Inferior parietal cortex (tissue), 1 donor: ENCODE measurements around the gene DYNLT3.

ENCODE experiments used
- DNase-seq: peaks from one replicate; pipeline ENCODE4 v3.0.0-alpha.2; 2016; ENCODE audit errors: extremely low spot score

The DYNLT3 gene

DNA sequence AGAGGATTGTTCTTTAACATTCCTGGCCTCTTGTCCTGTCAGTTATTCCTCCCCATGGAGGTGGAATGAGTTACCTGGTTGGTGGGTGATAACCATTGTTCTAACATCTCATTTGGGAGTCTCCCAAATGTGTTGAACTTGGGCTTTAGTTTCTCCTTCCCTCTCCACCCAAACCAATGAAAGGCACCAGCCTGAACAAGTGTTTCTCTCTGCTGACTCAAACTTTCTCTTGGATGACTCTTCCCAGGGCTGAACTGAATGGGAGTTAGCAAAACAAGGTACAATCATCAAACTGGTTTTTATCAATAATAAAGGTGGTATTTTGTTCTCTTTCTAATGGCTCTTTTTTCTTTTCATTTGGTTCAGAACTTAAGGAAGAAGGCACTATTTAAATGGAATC is 2.7 kb downstream of the DYNLT3 start:
- no peak for DNase-seq

DNA sequence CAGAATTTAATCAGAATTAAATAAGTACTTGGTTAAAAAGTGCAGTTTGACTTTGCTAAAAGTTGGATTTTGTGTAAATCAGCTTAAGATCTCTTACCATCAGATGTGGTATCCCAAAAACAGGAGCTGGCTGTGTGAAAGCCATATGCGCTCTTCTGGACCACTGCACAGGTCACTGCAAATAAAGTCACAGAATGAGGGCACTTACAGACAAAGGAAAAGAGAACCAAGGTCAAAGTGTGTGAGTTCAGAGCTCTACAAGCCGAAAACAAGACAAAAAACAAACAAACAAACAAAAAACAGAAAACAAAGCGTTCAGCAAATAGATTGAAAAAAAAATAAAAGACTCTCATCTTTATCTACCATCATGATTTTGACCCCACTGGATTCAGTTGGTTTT is 6.4 kb downstream of the DYNLT3 start:
- no peak for DNase-seq

DNA sequence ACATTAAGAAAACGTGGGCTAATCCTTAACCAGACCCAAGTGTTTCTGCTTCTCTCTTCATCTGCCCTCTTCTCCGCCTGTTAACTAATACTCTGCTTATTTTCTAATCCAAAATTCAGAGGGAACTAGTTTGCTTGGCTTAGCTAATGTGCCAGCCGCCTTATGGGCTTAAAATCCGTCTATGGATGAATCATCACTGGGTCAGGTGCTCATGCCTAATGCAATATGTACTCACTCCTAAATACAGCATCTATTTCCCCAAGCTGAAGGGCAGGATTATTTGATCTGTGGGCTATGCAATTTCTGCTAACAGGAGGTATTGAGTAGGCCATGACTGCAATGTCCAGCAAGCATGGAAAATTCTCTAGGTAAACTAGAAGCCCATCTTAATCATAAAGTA is 12.4 kb downstream of the DYNLT3 start:
- no peak for DNase-seq

DNA sequence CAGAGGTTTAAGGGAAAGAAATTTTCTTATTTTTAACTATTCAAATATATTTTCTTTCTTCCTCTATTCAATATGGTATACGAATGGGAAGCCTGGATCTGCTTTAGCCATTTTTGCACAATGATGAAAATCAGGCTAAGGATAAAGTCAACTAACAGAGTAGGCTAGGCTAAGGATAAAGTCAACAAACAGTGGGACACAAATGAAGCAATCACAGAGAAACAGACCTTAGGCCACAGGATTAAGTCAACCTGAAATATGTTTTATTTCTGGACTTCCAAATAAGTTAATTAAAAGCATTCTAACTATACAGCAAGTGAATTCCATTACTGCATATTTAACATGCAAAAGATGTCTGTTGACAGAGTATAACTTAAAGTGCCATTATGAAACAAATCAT is 17.0 kb downstream of the DYNLT3 start:
- DNase-seq, result no peak

DNA sequence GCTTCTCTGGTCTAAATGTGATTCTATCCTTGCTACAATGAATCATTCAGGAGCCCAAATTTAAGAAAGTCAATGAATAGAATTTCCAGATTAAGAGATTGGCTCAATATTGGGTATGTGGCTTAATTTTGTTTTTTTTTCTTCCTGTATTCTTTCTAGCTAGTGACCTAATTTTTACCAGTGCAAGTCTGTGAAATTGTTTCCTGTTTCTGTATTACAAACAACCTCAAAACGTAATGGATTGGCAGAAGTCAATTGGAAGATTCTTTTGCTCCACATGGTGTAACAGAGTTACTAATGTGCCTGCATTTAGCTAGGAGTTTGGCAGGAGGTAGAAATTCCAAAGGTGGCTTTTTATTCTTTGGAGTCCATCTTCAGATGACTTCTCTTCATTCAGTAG is 17.6 kb downstream of the DYNLT3 start:
- DNase-seq, result no peak

DNA sequence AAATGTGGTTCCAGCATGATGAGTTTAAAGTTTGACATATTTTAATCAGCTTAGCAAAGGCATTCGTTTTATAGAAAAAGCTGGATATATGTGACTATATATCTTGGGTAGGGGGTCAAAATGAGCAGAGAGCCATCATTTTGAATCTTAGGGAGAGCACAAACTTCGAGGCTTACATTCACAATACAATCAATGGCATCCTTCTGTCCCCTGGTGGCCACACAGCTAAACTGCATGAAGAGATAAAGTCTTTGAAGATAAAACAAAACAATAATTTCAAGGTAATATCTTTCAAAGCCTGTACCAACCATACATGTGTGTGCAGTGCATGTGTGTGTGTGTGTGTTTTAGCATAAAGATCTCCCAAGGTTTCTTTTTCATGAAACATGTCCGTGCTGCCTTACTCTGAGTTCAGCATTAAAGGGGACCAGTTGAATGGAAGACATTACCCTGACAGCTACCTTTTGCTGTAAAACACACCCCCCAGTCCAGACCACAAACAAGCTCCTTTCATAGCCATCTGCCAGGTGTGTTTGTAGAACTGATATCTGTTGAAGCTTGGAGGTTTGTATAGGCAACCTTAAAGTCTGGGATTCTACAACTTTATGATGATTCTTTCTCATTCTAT is 22.0 kb downstream of the DYNLT3 start:
- DNase-seq, result peak; percentile 55

DNA sequence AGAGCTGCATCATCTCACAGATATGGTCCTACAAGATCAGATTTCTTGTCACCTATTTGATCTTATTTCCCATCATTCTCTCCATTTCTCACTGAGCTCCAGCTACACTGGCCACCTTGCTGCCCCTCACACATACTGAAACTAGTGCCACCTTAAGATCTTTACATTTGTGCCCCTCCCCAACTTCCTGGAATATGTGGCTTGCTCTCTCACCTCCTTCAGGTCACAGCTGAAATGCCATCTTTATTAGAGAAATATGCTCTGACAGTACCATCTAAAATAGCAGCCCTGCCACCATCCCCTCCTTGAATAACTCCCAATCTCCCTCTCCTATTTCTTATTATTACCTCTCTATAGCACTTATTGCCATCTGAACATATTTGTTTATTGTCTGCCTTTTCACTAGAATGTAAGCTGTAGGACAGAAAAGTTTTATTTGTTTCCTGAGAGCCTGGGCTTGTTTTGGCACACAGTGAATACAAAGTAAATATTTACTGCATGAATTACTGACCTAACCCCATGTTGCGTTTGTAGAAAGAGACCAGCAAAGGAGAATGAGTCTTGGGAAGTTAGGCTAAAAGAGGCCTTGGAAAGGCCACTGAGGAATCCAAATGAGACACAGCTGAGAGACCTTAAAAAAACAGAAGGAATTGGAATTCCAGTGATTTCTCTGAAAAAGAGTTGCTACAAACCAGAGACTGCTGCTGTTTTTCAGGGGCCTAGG is 22.7 kb downstream of the DYNLT3 start:
- no peak for DNase-seq

DNA sequence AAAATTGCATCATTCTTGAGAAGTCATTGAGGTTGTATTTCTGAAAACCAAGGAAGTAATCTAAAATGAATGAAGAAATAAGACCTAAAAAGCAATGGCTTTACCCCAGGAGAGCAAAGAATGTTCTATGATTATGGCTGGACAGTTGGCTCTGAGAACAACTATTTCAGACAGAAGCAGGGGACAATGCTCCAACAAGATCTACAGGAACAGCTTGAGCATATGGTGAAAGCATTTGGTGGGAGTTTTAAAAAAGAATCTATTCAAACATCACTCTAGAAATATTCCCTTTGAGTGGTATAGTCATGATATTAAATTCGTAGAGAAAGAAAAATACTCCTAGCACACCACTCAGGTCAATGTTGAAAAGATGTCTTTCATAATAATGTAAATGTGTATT is 26.7 kb downstream of the DYNLT3 start:
- no peak for DNase-seq

DNA sequence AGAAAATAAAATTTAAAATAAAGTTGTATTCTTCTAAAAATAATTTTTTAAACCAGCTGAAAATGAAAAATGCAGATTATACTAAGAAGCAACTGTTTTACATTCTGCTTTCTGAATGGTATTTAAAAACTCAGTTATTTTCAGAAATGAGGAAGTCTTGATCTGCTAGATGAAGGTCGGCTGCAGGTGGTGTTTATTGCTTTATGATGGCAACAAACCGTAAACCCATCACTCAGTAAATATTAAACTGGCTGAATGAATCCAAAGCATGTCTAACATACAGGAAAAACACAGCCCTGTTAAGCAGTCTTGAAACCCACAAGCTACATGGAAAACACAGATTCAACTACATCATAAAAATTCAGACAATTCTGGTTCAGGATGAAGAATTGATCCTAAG is 29.3 kb downstream of the DYNLT3 start:
- no peak for DNase-seq

DNA sequence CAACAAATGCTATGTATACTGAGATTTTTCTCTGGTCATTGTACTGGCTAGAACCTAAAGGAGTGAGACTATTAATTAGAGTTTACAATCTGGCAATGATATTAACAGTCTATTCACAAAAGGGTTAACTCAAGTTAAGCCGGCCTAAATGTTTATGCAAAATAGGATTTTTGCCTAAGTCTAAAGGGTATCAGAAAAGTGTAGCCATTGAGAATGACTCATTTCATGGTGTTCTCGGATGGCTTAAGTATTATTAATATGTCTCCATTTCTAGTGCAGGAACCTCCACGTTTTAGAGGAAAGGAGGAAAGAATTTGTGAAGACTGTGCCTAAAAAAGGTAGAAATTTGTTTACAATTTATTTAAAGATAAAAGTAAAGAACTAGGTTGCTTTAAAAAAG is 29.8 kb downstream of the DYNLT3 start:
- DNase-seq, result no peak

DNA sequence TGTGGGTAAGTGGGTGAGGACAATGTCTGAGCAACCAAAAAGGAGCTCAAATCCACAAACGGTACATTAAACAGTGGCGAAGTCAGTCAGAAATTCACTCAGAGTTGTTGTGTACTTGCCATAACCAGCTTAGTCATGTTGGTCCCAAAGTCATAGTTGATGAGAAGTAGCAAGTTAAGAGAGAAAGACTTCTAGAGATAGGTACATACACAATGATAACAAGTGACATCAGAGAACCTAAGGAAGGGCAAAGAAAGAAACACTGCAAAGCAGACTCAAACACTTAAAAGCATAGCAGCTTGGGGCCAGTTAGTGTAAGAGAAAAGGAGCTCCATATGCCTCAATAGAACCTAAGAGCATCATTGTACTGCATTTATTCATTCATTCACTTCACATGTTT is 30.2 kb downstream of the DYNLT3 start:
- no peak for DNase-seq

DNA sequence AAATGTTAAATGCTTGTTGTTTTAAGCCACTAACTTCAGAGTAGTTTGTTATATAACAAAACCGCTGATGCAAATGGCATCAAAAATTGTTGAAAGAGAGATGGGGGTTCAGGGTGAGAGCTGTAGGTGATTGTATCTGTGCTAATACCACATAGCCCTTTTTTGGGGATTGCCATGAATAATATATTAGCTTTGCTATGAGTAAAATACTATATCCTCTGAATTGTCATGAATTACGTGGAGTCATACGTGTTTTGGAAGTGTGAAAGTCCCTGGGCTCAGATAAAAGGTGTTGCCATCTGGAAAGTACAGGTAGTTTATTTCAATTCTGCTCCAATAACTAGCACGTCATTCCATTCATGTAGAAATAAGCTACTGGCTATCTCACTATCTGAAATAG is 30.6 kb downstream of the DYNLT3 start:
- no peak for DNase-seq

DNA sequence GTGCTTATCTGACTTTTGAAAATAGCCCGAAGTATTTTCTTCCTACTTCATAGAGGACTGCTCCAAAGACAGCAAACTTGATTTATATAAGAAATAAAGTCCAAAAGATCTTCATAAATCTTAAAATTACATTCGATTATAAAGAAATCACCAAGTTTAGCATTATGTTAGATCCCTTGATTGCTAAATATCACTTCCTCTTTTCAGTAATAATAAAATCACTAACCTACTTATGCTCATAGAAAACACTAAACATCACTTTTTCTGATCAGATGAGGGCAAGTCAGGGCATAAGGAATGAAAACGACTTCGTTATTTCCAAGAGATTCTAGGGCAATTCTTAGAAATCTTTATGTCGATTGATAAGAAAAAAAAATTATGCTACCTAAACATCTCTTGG is 32.0 kb downstream of the DYNLT3 start:
- DNase-seq, result no peak

DNA sequence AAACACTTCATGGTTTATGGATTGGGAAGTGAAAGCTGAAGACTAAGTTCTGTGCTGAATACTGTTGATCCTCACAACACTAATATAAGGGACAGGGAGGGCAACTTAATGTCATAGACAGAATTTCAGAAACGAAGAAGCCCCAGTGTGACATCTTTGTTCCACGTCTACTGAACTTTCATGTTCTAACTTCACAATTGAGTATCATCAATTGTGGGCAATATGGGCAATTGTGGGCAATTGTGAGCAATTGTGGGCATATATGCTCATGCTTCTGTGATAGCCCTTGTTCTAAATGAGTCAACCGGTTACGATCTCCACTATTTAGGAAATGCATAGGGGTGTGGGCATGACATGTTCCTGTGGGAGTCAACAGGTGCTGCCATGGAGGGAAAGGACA is 33.8 kb downstream of the DYNLT3 start:
- no peak for DNase-seq

DNA sequence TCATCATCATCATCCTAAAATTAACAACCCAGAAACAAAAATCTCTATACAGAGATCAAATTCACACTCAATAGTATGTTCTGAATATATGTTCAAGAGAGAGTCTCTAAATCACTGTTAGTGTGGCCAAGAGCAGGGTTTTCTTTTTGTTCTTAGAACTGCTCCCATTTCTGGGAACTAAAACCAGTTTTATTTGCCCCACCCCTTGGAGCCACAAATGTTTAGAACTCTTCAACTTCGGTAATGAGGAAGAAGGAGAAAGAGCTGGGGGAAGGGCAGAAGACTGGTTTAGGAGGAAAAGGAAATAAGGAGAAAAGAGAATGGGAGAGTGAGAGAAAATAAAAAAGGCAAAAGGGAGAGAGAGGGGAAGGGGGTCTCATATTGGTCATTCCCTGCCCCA is 35.3 kb downstream of the DYNLT3 start:
- no peak for DNase-seq

DNA sequence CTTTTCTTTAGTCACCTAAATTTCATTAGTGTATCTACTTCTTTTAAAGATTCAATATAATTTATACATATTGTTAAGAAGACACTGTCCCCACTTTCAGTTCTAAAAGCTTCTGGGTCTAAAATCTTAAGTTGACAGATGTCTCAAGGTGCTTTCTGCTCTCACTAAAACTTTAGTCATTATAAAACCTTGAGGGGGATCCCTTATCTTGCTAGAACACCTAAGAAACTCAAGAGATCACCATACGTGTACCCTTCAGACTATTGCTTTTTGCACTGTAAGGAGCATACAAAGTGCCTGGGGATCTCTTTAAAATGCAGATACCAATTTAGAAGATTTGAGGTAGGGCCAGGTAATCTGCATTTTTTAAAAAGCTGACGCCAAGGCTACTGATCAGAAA is 37.4 kb downstream of the DYNLT3 start:
- no peak for DNase-seq

DNA sequence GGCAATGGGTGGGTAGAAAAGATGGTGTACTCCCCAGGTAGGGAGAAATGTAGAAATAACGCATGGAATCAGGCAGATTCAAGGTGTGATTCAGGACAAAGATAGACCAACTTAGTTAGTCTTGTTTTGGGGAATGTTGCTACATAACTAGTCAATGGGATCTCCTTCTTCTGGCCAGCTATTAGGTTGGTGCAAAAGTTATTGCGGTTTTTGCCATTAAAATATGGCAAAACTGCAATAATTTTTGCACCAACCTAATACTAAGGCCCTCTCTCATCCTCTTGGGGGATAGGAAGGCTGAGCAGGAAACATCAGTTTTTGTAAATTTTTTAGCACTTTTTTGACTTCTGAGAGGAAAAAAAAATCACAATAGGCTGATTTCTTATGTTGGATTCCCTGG is 44.3 kb downstream of the DYNLT3 start:
- DNase-seq, result no peak

DNA sequence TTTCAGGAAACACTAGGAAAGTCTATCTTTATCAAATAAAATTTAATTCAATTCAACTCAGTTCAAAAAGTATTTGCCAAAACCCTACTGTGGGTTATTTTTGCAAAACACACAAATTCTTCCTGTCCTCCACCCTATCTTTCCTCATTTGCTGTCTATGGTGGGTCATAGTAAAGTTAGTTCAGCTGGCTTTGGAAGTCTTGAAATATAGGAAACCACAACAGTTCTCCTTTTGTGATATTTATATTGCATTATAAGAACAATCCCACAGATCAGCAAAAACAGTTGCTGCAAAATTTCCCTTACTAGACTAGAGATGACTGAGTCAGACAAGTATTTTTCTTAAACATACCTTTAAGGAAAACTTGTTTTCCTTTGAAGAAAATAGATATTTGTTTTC is 45.3 kb downstream of the DYNLT3 start:
- DNase-seq, result no peak

DNA sequence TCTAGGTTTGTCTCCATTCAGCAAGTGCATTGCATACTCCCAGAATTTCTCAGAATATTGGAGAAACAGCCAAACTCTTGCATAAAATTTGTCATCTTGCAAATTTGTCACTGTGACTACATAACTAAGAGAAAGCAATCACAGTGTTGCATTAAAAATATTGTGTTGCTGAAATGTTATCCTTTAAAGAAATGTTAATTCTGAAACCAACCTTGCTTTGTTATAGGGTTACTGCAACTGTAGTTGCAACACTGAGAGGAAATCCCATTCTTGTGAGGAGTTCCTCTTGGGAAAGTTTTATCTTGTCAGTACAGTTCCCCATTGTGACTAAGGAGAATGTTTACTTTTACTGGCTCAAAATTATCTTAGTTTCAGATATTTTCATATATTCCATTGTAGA is 46.7 kb downstream of the DYNLT3 start:
- no peak for DNase-seq

DNA sequence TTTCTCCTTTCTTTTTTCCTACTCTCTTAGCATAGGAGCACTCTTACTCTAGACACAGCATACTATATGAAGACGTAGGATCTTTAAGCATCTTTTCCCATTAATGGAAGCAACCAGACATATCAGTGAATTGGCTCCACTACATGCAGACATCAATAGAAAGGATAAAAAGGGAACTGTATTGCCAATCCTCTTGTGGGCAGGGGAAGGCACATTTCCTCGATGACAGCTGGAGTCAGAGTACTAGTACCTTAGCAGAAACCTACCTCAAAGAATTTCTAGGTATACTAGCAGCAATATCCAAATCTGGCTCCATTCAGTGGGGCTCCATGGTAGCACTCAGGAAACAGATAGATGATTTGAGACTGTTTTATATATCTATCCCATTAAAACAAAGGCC is 47.4 kb downstream of the DYNLT3 start:
- DNase-seq, result no peak

DNA sequence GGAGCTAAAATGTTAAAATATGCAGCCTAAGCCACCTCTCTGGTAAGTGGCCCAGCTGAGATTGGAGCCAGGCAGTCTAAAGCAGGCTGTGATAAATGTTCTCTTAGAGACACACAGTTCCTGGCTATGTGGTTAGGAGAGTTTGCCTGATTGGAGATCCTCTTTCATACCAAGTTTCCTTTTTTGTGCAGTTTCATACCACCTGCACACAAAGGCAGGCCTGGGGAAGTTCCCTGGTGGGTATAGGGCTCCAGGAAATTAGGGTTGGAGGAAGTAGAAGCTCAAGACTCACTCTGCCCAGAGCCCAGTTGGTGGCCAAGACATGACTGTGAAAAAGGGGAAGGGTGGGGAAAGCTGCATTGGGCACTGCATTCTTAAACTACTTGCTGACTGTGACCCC is 50.6 kb downstream of the DYNLT3 start:
- no peak for DNase-seq

DNA sequence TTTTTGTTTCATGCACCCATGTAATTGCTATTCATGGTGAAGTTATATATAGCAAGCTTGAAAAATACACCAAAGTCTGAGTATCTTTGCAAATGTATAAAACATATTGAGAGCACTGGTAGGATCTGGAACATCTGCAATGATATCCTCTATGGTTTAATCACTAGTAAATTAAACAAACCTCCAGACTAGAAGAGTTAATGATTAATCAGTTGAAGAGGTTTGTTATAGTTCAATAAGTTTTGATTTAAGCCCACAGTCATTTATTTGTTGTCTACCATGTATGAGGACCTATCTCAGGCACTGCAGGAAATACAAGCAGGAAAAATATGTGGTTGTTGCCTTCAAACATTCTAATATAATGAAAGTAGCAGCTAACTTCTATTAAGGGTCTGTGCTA is 51.1 kb downstream of the DYNLT3 start:
- DNase-seq, result no peak
